HG03103 (cell line): ENCODE data around the gene LIPG.
"Not testable (repeated sequence)": the region's sequence is repeated elsewhere in the genome, so short reads cannot be mapped to it uniquely, and the experiment has no call there.

ENCODE experiments used
- ATAC-seq: cut with Tn5 transposase; IDR thresholded peaks from one replicate; pipeline ENCODE4 v1.9.1; 2021; ENCODE audit warnings: low read depth; ENCODE audit not compliant: unreplicated experiment

Gene LIPG

GRCh38 chr18:49572611-49573345 is 10.9 kb downstream of the LIPG start:
- no peak for ATAC-seq

DNA sequence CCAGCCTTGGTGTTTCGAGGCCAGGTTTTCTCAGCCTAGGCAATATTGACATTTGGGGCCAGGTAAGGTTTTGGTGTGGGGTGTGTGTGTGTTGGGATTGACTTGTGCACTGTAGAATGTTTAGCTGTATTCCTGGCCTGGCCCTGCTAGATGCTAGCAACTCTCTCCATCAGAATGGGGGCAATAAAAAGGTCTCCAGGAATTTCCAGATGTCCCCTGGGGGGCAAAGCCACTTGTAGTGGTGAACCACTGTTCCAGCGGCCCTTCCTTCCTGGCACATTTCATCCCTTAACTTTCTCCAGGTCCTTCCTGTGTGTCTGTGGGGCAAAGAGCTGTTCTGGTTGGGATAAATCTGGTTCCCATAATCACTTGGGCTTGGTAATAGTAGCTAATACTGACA is 12.0 kb downstream of the LIPG start:
- no peak for ATAC-seq

GRCh38 chr18:49579041-49579440 is 17.2 kb downstream of the LIPG start:
- not testable (repeated sequence) for ATAC-seq

DNA sequence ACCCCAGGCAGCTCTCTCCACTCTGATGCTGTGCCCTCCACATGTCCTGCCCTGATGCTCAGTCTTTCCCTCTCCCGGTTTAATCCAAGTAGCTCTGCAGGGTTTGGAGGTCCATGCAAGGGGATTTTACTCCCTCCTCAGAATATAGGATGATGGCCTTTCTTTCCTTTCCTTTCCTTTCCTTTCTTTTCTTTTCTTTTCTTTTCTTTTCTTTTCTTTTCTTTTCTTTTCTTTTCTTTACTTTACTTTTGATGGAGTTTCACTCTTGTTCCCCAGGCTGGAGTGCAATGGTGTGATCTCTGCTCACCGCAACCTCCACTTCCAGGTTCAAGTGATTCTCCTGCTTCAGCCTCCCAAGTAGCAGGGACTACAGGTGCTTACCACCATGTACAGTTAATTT is 17.7 kb downstream of the LIPG start:
- not testable (repeated sequence) for ATAC-seq

- no peak for ATAC-seq
These were observed 18.4 kb downstream of the LIPG start for GRCh38 chr18:49580279-49580678.

DNA sequence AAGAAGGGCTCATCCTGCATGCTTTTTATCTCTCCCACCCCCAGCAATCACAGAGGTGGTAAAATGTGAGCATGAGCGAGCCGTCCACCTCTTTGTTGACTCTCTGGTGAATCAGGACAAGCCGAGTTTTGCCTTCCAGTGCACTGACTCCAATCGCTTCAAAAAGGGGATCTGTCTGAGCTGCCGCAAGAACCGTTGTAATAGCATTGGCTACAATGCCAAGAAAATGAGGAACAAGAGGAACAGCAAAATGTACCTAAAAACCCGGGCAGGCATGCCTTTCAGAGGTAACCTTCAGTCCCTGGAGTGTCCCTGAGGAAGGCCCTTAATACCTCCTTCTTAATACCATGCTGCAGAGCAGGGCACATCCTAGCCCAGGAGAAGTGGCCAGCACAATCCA is 19.5 kb downstream of the LIPG start:
- ATAC-seq: no peak

DNA sequence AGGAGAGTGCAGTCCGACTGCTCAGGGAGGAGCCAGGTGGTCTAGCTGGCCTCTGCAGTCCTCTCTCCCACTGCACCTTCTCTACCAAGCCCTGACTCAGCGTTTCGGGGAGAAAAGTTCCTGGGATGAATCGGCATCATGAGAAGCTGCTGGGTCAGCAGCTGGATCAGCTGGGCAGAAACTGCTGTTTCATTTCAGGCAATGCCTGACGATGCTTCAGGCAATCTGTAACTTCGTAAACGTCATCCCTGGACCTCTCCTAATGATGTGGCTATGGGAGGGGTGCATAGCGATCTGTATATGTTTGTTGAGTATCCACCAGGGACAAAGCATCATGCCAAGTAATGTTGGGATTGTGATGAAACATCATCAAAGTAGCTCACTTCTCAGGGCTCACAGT is 20.7 kb downstream of the LIPG start:
- no peak for ATAC-seq

- ATAC-seq: no peak
These were observed 22.5 kb downstream of the LIPG start for GRCh38 chr18:49584394-49584793.

DNA sequence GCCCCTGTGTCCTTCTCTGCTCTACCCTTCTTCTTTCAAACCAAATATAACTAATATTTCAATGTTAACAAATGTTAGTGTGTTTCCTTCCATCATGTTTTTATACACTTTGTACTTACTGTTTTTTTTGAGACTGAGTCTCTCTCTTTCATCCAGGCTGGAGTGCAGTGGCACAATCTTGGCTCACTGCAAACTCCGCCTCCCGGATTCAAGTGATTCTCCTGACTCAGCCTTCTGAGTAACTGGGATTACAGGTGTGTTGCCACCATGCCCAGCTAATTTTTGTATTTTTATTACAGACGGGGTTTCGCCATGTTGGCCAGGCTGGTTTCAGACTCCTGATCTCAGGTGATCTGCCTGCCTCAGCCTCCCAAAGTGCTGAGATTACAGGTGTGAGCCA is 23.1 kb downstream of the LIPG start:
- ATAC-seq: not testable (repeated sequence)

DNA sequence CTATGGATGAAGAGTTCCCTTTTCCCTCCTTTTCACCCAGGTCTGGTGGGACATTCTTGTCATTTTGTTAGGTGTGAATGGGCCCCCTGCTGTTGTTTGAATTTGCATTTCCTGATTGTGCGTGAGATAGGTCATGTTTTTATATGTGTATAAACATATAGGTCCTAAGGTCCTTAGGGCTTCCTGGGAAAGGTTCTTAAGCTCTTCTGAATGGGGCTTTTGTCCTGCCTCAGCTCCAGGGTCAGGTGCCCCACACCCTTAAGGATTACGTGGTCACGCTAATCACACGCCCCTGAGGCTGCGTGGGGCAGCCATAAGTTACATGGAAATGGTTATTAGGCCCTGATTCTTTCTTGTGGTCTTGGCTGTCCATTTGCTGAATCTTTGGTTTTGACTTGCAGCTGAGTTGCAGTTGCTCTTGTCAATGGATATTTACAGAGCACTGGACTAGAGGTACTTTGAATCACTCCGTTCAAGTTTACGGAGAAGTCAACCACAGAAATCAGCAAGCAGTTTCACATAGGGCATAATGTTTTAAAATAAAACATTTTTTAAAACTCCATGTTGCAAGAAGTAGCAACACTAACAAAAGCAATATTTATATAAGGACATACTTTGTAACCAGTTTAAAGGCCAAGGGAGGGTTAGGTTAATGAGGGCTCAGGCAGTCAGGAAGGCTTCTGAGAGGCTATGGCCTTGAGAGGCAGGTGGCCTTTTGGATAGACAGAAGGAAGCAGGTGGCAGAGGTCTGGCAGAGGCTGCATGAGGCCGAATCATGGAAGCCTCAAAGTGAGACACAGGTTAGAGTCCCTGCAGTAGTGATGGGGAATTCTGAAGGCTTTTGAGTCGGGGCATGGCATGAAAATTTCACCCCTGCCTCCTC is 24.2 kb downstream of the LIPG start:
- no peak for ATAC-seq

- ATAC-seq: no peak
These were observed 26.3 kb downstream of the LIPG start for GRCh38 chr18:49588171-49588570.

DNA sequence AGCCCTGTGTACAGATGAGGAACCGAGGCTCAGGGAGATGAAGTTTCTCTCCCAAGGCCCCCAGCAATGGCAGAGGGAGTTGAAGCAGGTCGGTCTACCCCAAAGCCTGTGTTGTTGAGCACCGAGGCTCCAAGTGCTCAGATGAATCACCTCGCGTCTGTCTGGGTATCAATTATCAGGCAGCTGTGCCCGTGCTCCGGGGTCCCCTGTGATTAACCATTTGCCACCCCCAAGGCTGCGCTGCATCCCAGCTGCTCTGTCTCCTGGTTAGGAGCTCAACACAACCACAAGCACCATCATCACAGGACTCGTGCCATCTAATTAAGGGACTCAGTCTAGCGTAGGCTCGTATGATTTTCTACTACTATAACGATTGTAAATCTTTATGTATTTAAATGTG is 27.1 kb downstream of the LIPG start:
- ATAC-seq: no peak

- no peak for ATAC-seq
These were observed 28.8 kb downstream of the LIPG start for GRCh38 chr18:49590608-49591007.

- ATAC-seq: no peak
These were observed 29.4 kb downstream of the LIPG start for GRCh38 chr18:49591271-49591670.

DNA sequence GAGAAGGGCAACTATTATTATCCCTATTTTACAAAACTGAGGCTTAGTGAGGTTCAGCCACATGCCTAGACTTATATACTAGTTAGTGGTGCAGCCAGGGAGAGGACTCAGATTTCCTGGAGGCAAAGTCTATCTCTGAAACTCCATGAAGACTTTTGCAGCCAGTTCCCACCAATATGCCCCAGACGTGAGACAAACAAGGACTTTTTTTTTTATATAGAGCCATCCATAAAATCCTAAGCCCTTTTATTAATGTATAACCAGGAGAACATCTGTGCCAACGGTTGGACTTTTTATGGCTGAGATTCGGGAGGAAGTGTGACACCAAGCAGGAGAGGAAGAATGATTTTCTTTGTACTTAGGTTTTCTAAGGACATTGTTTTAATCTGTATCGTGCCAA is 29.9 kb downstream of the LIPG start:
- ATAC-seq: no peak

- ATAC-seq: no peak
These were observed 34.8 kb downstream of the LIPG start for GRCh38 chr18:49596687-49597086.

DNA sequence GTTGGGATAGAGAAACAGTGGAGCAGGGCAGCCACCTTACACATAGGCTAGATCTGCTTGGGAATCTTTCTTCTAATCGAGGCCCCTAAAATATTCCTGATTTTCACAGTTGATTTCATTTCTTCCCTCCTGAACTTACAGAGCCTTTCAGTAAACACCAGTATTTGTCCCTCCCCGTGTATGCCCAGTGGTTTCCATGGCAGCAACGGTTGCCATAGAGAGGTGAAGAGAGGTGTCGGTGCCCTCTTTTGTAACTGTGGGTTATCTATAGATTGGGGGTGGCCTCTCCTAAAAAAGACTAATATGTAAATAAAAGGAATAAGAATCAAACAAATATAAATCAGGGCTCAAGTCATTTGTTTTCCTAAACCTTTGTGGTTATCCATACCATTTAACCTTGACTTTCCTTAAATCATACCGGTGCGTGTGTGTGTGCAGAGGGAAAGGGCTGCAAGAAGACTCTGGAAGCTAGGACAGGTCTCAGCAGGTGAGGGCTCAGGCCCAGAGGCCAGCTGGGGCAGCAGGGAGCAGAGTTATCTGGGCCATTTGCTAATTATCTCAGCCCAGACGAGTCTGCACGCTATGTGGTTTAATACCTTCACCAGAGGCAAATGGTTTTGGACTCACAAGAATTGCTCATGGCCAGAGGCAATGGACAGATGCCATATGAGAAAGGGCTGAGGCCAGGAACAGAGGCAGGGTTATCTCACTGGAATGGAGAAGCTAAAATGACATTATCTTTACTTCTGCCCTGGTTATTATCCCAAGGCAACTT is 35.5 kb downstream of the LIPG start:
- ATAC-seq: no peak

DNA sequence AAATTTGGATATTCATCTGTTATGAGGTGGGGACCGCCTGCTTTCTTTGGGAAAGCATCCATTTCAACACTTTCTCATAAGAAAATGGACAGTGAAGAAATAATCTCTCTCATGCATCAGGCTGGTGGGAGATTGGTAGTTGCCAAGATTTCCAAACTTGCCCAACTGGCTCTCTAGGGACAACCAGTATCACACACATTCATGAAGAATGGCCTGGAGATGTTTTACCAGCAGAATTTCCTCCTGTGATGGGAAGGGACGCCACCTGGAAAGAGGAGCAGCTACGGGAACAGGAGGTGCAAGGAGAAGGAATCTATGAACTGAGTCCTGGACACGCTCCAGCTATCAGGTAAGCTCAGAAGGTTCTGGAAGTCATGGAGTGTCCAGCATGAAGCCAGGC is 39.4 kb downstream of the LIPG start:
- no peak for ATAC-seq

- ATAC-seq: no peak
These were observed 46.8 kb downstream of the LIPG start for GRCh38 chr18:49608366-49609255.
